Type B pancreatic cell (in vitro differentiated cells): ENCODE data around the gene ZNF396. TPM values are rescaled to one million over a fixed set of nuclear protein-coding genes. Genes with fewer than 3 reads are reported as not detected.

Experiments
- DNase-seq: peaks from one replicate; pipeline ENCODE4 v3.0.0; 2021; ENCODE audit warnings: mixed read lengths; ENCODE audit not compliant: unreplicated experiment; ENCODE audit errors: extremely low spot score
- H3K27ac Mint-ChIP-seq: 2 replicates; pipeline ENCODE4 v1.8.0; 2021; ENCODE audit warnings: mild to moderate bottlenecking, mixed read lengths
- H3K27me3 Mint-ChIP-seq: 2 replicates; pipeline ENCODE4 v1.8.0; 2021; ENCODE audit warnings: mixed read lengths
- H3K36me3 Mint-ChIP-seq: 2 replicates; pipeline ENCODE4 v1.8.0; 2021; ENCODE audit warnings: mixed read lengths
- H3K4me1 Mint-ChIP-seq: one replicate; pipeline ENCODE4 v1.8.0; 2021; ENCODE audit warnings: mixed read lengths; ENCODE audit not compliant: unreplicated experiment
- H3K4me3 Mint-ChIP-seq: 2 replicates; pipeline ENCODE4 v1.8.0; 2021; ENCODE audit warnings: mild to moderate bottlenecking, mixed read lengths
- H3K9me3 Mint-ChIP-seq: 2 replicates; pipeline ENCODE4 v1.8.0; 2021; ENCODE audit warnings: mixed read lengths
- total RNA-seq: library from RNA; stranded (reverse); gene quantifications from 2 replicates; pipeline ENCODE4 v1.2.1, GENCODE V29; 2021; ENCODE audit warnings: low replicate concordance
- TF ChIP-seq, protein P1 (sequence below): fragments of 200-600 bp; sonication (generic); conservative IDR thresholded peaks from 2 replicates; pipeline ENCODE4 v1.5.0; 2021; ENCODE audit warnings: antibody characterized with exemption, mild to moderate bottlenecking

Gene ZNF396
- total RNA-seq, 1 donor from 2014 or later: 4.9 TPM

DNA sequence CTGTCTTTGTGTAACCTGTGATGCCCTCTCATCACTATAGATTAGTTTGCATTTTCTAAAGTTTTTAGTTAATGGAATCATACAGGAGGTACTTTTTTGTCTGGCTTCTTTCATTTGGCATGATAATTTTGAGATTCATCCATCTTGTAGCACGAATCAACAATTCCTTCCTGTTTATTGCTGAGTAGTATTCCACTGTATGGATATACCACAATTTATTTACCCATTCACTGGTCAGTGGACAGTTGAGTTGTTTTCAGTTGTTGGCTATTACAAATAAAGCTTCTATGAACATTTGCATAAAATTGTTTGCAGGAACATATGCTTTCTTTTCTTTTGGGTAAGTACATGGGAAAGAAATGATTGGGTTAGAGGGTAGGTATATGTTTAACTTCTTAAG lies 40.1 kb upstream of the ZNF396 start:
- TF ChIP-seq, protein P1, sequence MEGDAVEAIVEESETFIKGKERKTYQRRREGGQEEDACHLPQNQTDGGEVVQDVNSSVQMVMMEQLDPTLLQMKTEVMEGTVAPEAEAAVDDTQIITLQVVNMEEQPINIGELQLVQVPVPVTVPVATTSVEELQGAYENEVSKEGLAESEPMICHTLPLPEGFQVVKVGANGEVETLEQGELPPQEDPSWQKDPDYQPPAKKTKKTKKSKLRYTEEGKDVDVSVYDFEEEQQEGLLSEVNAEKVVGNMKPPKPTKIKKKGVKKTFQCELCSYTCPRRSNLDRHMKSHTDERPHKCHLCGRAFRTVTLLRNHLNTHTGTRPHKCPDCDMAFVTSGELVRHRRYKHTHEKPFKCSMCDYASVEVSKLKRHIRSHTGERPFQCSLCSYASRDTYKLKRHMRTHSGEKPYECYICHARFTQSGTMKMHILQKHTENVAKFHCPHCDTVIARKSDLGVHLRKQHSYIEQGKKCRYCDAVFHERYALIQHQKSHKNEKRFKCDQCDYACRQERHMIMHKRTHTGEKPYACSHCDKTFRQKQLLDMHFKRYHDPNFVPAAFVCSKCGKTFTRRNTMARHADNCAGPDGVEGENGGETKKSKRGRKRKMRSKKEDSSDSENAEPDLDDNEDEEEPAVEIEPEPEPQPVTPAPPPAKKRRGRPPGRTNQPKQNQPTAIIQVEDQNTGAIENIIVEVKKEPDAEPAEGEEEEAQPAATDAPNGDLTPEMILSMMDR: no peak
- Mint-ChIP-seq H3K4me3 (no peak overlapping the region), H3K9me3 (peaks cover 9% of the 10 kb centered on the region), H3K27me3 (peaks cover 3% of the 10 kb centered on the region), H3K4me1 (peaks cover 13% of the 10 kb centered on the region), H3K27ac (no peak overlapping the region), H3K36me3 (peaks cover 4% of the 10 kb centered on the region)
- DNase-seq: no peak

- no peak overlapping the region for H3K4me3 Mint-ChIP-seq
- H3K9me3 Mint-ChIP-seq: peaks cover 9% of the 10 kb centered on the region
- peaks cover 3% of the 10 kb centered on the region for H3K27me3 Mint-ChIP-seq
- peaks cover 14% of the 10 kb centered on the region for H3K4me1 Mint-ChIP-seq
- TF ChIP-seq, protein P1: no peak
- H3K27ac Mint-ChIP-seq: no peak overlapping the region
- H3K36me3 Mint-ChIP-seq: peaks cover 4% of the 10 kb centered on the region
- no peak for DNase-seq
Observed at GRCh38 chr18:35415511-35416073, 38.5 kb upstream of the ZNF396 start.

GRCh38 chr18:35413163-35413511 lies 36.0 kb upstream of the ZNF396 start:
- H3K4me3 Mint-ChIP-seq: no peak overlapping the region
- no peak for DNase-seq
- H3K9me3 Mint-ChIP-seq: peaks cover 9% of the 10 kb centered on the region
- H3K27ac Mint-ChIP-seq: no peak overlapping the region
- TF ChIP-seq, protein P1: no peak
- peaks cover 14% of the 10 kb centered on the region for H3K4me1 Mint-ChIP-seq
- no peaks in the 10 kb centered on the region for H3K36me3 Mint-ChIP-seq
- peaks cover 3% of the 10 kb centered on the region for H3K27me3 Mint-ChIP-seq

DNA sequence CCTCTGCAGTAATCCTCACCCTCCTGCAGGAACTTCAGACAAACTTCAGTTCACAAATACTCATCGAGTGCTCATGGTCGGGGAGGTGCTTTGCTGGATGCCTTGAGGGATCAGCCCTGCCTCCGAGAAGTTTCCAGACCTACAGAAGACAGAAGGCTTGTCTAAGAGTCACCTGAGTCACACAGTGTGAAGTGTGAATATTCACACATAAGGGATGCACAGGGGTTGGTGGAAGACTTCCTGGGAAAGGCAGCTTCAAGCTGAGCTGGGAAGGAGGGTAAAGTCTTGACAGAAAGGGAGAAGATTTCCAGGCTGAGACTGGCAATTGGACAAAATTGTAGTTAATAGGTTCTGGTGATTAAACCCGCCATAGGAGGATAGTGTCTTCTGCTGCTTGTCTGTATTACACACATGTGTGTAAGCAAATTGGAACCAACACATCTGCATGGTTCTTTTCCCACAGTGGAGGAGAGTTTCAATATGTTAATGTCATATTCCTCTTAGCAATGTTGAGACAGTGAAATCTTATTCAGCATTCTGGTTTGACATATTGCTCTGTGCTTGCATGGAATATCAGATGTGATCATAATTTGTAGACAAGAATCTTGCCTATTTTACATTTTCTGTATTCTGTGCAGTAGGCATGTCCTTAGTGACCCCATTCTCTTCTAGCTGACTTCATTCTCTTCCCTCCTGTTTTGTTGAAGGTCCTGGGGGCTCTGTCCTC lies 34.7 kb upstream of the ZNF396 start:
- Mint-ChIP-seq H3K27ac (peak overlapping the region; percentile 58), H3K36me3 (no peaks in the 10 kb centered on the region), H3K4me3 (no peak overlapping the region), H3K4me1 (peaks cover 18% of the 10 kb centered on the region), H3K27me3 (peaks cover 3% of the 10 kb centered on the region), H3K9me3 (no peaks in the 10 kb centered on the region)
- no peak for DNase-seq
- TF ChIP-seq, protein P1: no peak

DNA sequence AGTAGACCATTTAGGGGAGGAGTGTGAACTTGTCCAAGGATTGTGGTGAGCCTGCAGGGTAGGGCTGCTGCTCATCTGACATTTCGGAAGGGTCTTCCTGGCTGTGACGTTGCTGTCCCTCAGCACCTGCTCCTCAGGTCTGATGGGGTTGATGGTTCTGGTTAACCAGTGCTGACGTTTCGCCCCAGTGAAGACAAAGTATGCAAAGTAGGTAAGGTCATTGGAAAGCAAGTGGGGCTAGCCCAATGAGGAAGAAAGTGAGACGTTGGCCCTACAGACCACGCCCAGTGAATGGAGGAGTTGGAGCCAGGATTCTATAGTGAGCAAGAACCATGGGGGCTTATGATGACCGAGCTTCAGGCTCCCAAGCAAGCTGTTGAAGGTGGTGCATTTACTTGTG lies 33.4 kb upstream of the ZNF396 start:
- peaks cover 13% of the 10 kb centered on the region for H3K4me1 Mint-ChIP-seq
- no peaks in the 10 kb centered on the region for H3K9me3 Mint-ChIP-seq
- no peak overlapping the region for H3K4me3 Mint-ChIP-seq
- H3K27me3 Mint-ChIP-seq: no peaks in the 10 kb centered on the region
- no peak for DNase-seq
- TF ChIP-seq, protein P1: no peak
- H3K27ac Mint-ChIP-seq: no peak overlapping the region
- no peaks in the 10 kb centered on the region for H3K36me3 Mint-ChIP-seq
